Upper lobe of left lung (tissue), 4 donors: Measurements from ENCODE around the gene MYBL2.
"Not testable (repeated sequence)": the region's sequence is repeated elsewhere in the genome, so short reads cannot be mapped to it uniquely, and the experiment has no call there.

ENCODE experiments used
- CTCF ChIP-seq, 6 experiments: fragments of 450-650 bp in 4 of 6; fragments of 200-600 bp in 2 of 6; sonication (generic) in 2 of 6; IDR thresholded peaks; one replicate each; pipeline ENCODE4 v1.5.1; 2016 to 2019; ENCODE audit warnings: antibody characterized with exemption in 6 of 6
- EP300 ChIP-seq, 4 donors: sonication (generic); formaldehyde crosslinking; IDR thresholded peaks; one replicate each; pipeline ENCODE4 v1.5.1; 2017; ENCODE audit warnings: antibody characterized with exemption in 4 of 4, control low read depth in 2 of 4
- POLR2A ChIP-seq, 4 donors: fragments of 450-650 bp; IDR thresholded peaks; one replicate each; pipeline ENCODE4 v1.5.1; 2016 to 2017; ENCODE audit warnings: antibody characterized with exemption in 4 of 4, mild to moderate bottlenecking in 2 of 4
- POLR2AphosphoS5 ChIP-seq, 2 donors: sonication (generic); formaldehyde crosslinking; IDR thresholded peaks; one replicate each; pipeline ENCODE4 v1.5.1; 2017; ENCODE audit warnings: antibody characterized with exemption in 2 of 2

GRCh38 chr20:43655176-43655575 lies 11.7 kb upstream of the MYBL2 start:
- TF ChIP-seq EP300, POLR2A, CTCF, POLR2AphosphoS5 (IDR thresholded peaks at IDR 0.05): not testable (repeated sequence)
